Natural killer cell treated with Interleukin-12 subunit alpha and Interleukin-12 subunit beta and Interleukin-15 and Interleukin-18, amount 100 ng/mL, for 72 hours (primary cell): Measurements from ENCODE around the gene AKR1E2. TPM values are rescaled to one million over a fixed set of nuclear protein-coding genes. Genes with fewer than 3 reads are reported as not detected.

ENCODE experiments used
- ATAC-seq, 2 donors: fragments of 150-1000 bp; cut with Tn5 transposase in 1 of 2; sonication (Bioruptor Pico), chemical (Tn5 transposase) in 1 of 2; 2 replicates each; pipeline ENCODE4 v1.10.0; 2021
- DNase-seq: peaks from one replicate; pipeline ENCODE4 v3.0.0; 2022; ENCODE audit warnings: low spot score
- H3K27ac Mint-ChIP-seq, 2 donors: 1 replicate in 1 of 2; 2 replicates in 1 of 2; pipeline ENCODE4 v1.8.0; 2022; ENCODE audit warnings: mixed read lengths in 2 of 2, mild to moderate bottlenecking in 1 of 2, moderate library complexity in 1 of 2
- H3K27me3 Mint-ChIP-seq, 2 donors: 1 replicate in 1 of 2; 2 replicates in 1 of 2; pipeline ENCODE4 v1.8.0; 2022; ENCODE audit warnings: mixed read lengths in 2 of 2
- H3K36me3 Mint-ChIP-seq: one replicate; pipeline ENCODE4 v1.8.0; 2022; ENCODE audit warnings: mixed read lengths
- H3K4me1 Mint-ChIP-seq, 2 donors: 1 replicate in 1 of 2; 2 replicates in 1 of 2; pipeline ENCODE4 v1.8.0; 2022; ENCODE audit warnings: low read depth in 2 of 2, mixed read lengths in 2 of 2, mild to moderate bottlenecking in 1 of 2
- H3K4me3 Mint-ChIP-seq: one replicate; pipeline ENCODE4 v1.8.0; 2022; ENCODE audit warnings: mixed read lengths
- H3K9me3 Mint-ChIP-seq: 2 replicates; pipeline ENCODE4 v1.8.0; 2022; ENCODE audit warnings: mixed read lengths
- total RNA-seq, 2 donors: library from RNA; stranded (reverse); gene quantifications; one replicate each; pipeline ENCODE4 v1.2.3, GENCODE V29; 2022

The AKR1E2 gene
- total RNA-seq, 2 donors from 2014 or later, result 2.2 to 3.9 TPM

- Mint-ChIP-seq H3K27ac (no peak overlapping the region), H3K4me3 (no peak overlapping the region), H3K36me3 (no peaks in the 10 kb centered on the region), H3K9me3 (no peaks in the 10 kb centered on the region), H3K27me3 (peaks cover 23 to 49% of the 10 kb centered on the region in 2 donors), H3K4me1 (no peaks in the 10 kb centered on the region)
- ATAC-seq, result no peak
- DNase-seq, result no peak
Observed at GRCh38 chr10:4867109-4867519, 41.1 kb downstream of the AKR1E2 start.

- no peaks in the 10 kb centered on the region for H3K4me1 Mint-ChIP-seq
- DNase-seq (no peak), ATAC-seq (no peak)
- no peak overlapping the region for H3K27ac Mint-ChIP-seq
- H3K4me3 Mint-ChIP-seq, result no peak overlapping the region
- H3K36me3 Mint-ChIP-seq, result no peaks in the 10 kb centered on the region
- H3K27me3 Mint-ChIP-seq, result peaks cover 20 to 48% of the 10 kb centered on the region in 2 donors
- no peaks in the 10 kb centered on the region for H3K9me3 Mint-ChIP-seq
Observed at GRCh38 chr10:4867520-4868356, 41.7 kb downstream of the AKR1E2 start.

GRCh38 chr10:4868357-4868657 lies 42.3 kb downstream of the AKR1E2 start:
- no peaks in the 10 kb centered on the region for H3K9me3 Mint-ChIP-seq
- H3K27ac Mint-ChIP-seq, result no peak overlapping the region
- H3K4me1 Mint-ChIP-seq, result no peaks in the 10 kb centered on the region
- no peak overlapping the region for H3K4me3 Mint-ChIP-seq
- ATAC-seq (no peak), DNase-seq (no peak)
- H3K36me3 Mint-ChIP-seq, result no peaks in the 10 kb centered on the region
- H3K27me3 Mint-ChIP-seq, result peaks cover 20 to 51% of the 10 kb centered on the region in 2 donors

GRCh38 chr10:4882704-4883078 lies 56.7 kb downstream of the AKR1E2 start:
- no peak overlapping the region for H3K4me3 Mint-ChIP-seq
- H3K27me3 Mint-ChIP-seq, result peaks cover 8 to 9% of the 10 kb centered on the region in 2 donors
- H3K4me1 Mint-ChIP-seq, result peaks cover 0 to 3% of the 10 kb centered on the region in 2 donors
- no peak overlapping the region for H3K27ac Mint-ChIP-seq
- H3K9me3 Mint-ChIP-seq, result no peaks in the 10 kb centered on the region
- ATAC-seq (no peak), DNase-seq (no peak)
- H3K36me3 Mint-ChIP-seq, result no peaks in the 10 kb centered on the region

GRCh38 chr10:4883079-4883739 lies 57.2 kb downstream of the AKR1E2 start:
- DNase-seq (no peak), ATAC-seq (no peak)
- Mint-ChIP-seq H3K27me3 (peaks cover 9 to 12% of the 10 kb centered on the region in 2 donors), H3K4me3 (no peak overlapping the region), H3K27ac (no peak overlapping the region), H3K4me1 (peaks cover 0 to 3% of the 10 kb centered on the region in 2 donors), H3K9me3 (no peaks in the 10 kb centered on the region), H3K36me3 (no peaks in the 10 kb centered on the region)

GRCh38 chr10:4885162-4885561 lies 59.2 kb downstream of the AKR1E2 start:
- Mint-ChIP-seq H3K27ac (no peak overlapping the region), H3K4me3 (no peak overlapping the region), H3K9me3 (no peaks in the 10 kb centered on the region), H3K4me1 (peaks cover 0 to 3% of the 10 kb centered on the region in 2 donors), H3K27me3 (peaks cover 9 to 13% of the 10 kb centered on the region in 2 donors), H3K36me3 (no peaks in the 10 kb centered on the region)
- no peak for DNase-seq
- no peak for ATAC-seq

- Mint-ChIP-seq H3K36me3 (no peaks in the 10 kb centered on the region), H3K4me3 (no peak overlapping the region), H3K9me3 (no peaks in the 10 kb centered on the region), H3K27ac (no peak overlapping the region), H3K27me3 (peaks cover 3 to 5% of the 10 kb centered on the region in 2 donors), H3K4me1 (peaks cover 0 to 3% of the 10 kb centered on the region in 2 donors)
- ATAC-seq, result peak in 1 of 2 donors; percentile 43
- no peak for DNase-seq
Observed at GRCh38 chr10:4887501-4887900, 61.5 kb downstream of the AKR1E2 start.

- H3K27me3 Mint-ChIP-seq, result peaks cover 3 to 5% of the 10 kb centered on the region in 2 donors
- H3K4me1 Mint-ChIP-seq, result peaks cover 0 to 3% of the 10 kb centered on the region in 2 donors
- H3K27ac Mint-ChIP-seq, result no peak overlapping the region
- DNase-seq (no peak), ATAC-seq (no peak)
- H3K9me3 Mint-ChIP-seq, result no peaks in the 10 kb centered on the region
- H3K4me3 Mint-ChIP-seq, result no peak overlapping the region
- no peaks in the 10 kb centered on the region for H3K36me3 Mint-ChIP-seq
Observed at GRCh38 chr10:4888236-4888635, 62.2 kb downstream of the AKR1E2 start.

- H3K4me1 Mint-ChIP-seq, result peaks cover 0 to 3% of the 10 kb centered on the region in 2 donors
- H3K4me3 Mint-ChIP-seq, result no peak overlapping the region
- peaks cover 3 to 5% of the 10 kb centered on the region in 2 donors for H3K27me3 Mint-ChIP-seq
- no peaks in the 10 kb centered on the region for H3K36me3 Mint-ChIP-seq
- no peak overlapping the region for H3K27ac Mint-ChIP-seq
- ATAC-seq, result no peak
- no peaks in the 10 kb centered on the region for H3K9me3 Mint-ChIP-seq
- no peak for DNase-seq
Observed at GRCh38 chr10:4889959-4890358, 64.0 kb downstream of the AKR1E2 start.

- H3K27ac Mint-ChIP-seq, result no peak overlapping the region
- H3K36me3 Mint-ChIP-seq, result no peaks in the 10 kb centered on the region
- no peak for ATAC-seq
- no peaks in the 10 kb centered on the region for H3K9me3 Mint-ChIP-seq
- no peak for DNase-seq
- peaks cover 10 to 19% of the 10 kb centered on the region in 2 donors for H3K27me3 Mint-ChIP-seq
- H3K4me3 Mint-ChIP-seq, result no peak overlapping the region
- no peaks in the 10 kb centered on the region for H3K4me1 Mint-ChIP-seq
Observed at GRCh38 chr10:4892681-4893080, 66.7 kb downstream of the AKR1E2 start.

- no peak overlapping the region for H3K27ac Mint-ChIP-seq
- H3K4me1 Mint-ChIP-seq, result no peaks in the 10 kb centered on the region
- peaks cover 10 to 14% of the 10 kb centered on the region in 2 donors for H3K27me3 Mint-ChIP-seq
- H3K9me3 Mint-ChIP-seq, result no peaks in the 10 kb centered on the region
- no peak overlapping the region for H3K4me3 Mint-ChIP-seq
- ATAC-seq (no peak), DNase-seq (no peak)
- peaks cover 4% of the 10 kb centered on the region for H3K36me3 Mint-ChIP-seq
Observed at GRCh38 chr10:4894335-4894734, 68.3 kb downstream of the AKR1E2 start.

Other genes with a start within 250 kb of the AKR1E2 start
- gene AKR1C1, start 137.2 kb downstream of the AKR1E2 start, total RNA-seq, result 1 to 10 TPM in 1 of 2 donors, under 1 TPM in 1; 0.28 to 1.0 TPM
- gene AKR1C2, start 177.7 kb downstream of the AKR1E2 start, total RNA-seq, result not detected